Mesenchymal stem cell (in vitro differentiated cells and primary cell): ENCODE data around the gene SHANK2.

Experiments
- DNase-seq: peaks from one replicate; pipeline ENCODE4 v3.0.0-alpha.2; 2013
- H2AFZ ChIP-seq: one replicate; pipeline ENCODE4 v1.6.1; 2013; ENCODE audit warnings: low read depth, mild to moderate bottlenecking, control low read depth, inconsistent platforms, low read length, moderate library complexity
- H2AK5ac ChIP-seq: 2 replicates; pipeline ENCODE4 v1.6.1; 2013; ENCODE audit warnings: low read length, moderate library complexity, mild to moderate bottlenecking, inconsistent platforms; ENCODE audit not compliant: severe bottlenecking
- H2BK120ac ChIP-seq: one replicate; pipeline ENCODE4 v1.6.1; 2013; ENCODE audit warnings: low read depth, mild to moderate bottlenecking, inconsistent platforms, low read length, moderate library complexity
- H2BK12ac ChIP-seq, 2 experiments: one replicate each; pipeline ENCODE4 v1.6.1; 2013; ENCODE audit warnings: inconsistent platforms in 2 of 2, low read length in 2 of 2, mild to moderate bottlenecking in 2 of 2, moderate library complexity in 2 of 2, control low read depth in 1 of 2
- H2BK15ac ChIP-seq: one replicate; pipeline ENCODE4 v1.6.1; 2013; ENCODE audit warnings: mild to moderate bottlenecking, low read depth, inconsistent platforms; ENCODE audit not compliant: poor library complexity, severe bottlenecking
- H2BK5ac ChIP-seq: 2 replicates; pipeline ENCODE4 v1.6.1; 2013; ENCODE audit warnings: low read depth, mild to moderate bottlenecking, low read length, control low read depth, inconsistent platforms; ENCODE audit not compliant: poor library complexity, severe bottlenecking
- H3K14ac ChIP-seq, 2 experiments: one replicate each; pipeline ENCODE4 v1.6.1; 2013; ENCODE audit warnings: inconsistent platforms in 2 of 2, low read length in 2 of 2, control low read depth in 1 of 2, mild to moderate bottlenecking in 1 of 2, moderate library complexity in 1 of 2
- H3K18ac ChIP-seq, 2 experiments: one replicate each; pipeline ENCODE4 v1.6.1; 2013; ENCODE audit warnings: inconsistent platforms in 2 of 2, low read length in 2 of 2, control low read depth in 1 of 2, low read depth in 1 of 2, mild to moderate bottlenecking in 1 of 2
- H3K23ac ChIP-seq, 2 experiments: one replicate each; pipeline ENCODE4 v1.6.1; 2013; ENCODE audit warnings: inconsistent platforms in 2 of 2, low read length in 2 of 2, mild to moderate bottlenecking in 2 of 2, moderate library complexity in 2 of 2, control low read depth in 1 of 2
- H3K27ac ChIP-seq: 2 replicates; pipeline ENCODE4 v1.5.1; 2013; ENCODE audit warnings: mild to moderate bottlenecking, moderate library complexity, low read length, control low read depth, inconsistent platforms; ENCODE audit not compliant: poor library complexity, severe bottlenecking
- H3K27me3 ChIP-seq, 2 experiments: 2 replicates each; pipeline versions ENCODE4 v1.6.1 to v1.7.0; 2013; ENCODE audit warnings: low read length in 2 of 2, mild to moderate bottlenecking in 2 of 2, moderate library complexity in 2 of 2, control low read depth in 1 of 2, inconsistent platforms in 1 of 2; ENCODE audit not compliant: control insufficient read depth in 1 of 2, insufficient read depth in 1 of 2
- H3K36me3 ChIP-seq, 2 experiments: 2 replicates each; pipeline versions ENCODE4 v1.6.1 to v1.7.0; 2013; ENCODE audit warnings: low read length in 2 of 2, control low read depth in 1 of 2, inconsistent platforms in 1 of 2, low read depth in 1 of 2, mild to moderate bottlenecking in 1 of 2; ENCODE audit not compliant: insufficient read depth in 2 of 2, control insufficient read depth in 1 of 2
- H3K4ac ChIP-seq, 2 experiments: one replicate each; pipeline ENCODE4 v1.6.1; 2013; ENCODE audit warnings: inconsistent platforms in 2 of 2, low read length in 2 of 2, mild to moderate bottlenecking in 2 of 2, moderate library complexity in 2 of 2, control low read depth in 1 of 2, low read depth in 1 of 2
- H3K4me1 ChIP-seq: 2 replicates; pipeline ENCODE4 v1.6.1; 2013; ENCODE audit warnings: low read depth, low read length, control low read depth; ENCODE audit not compliant: control insufficient read depth, insufficient read depth
- H3K4me2 ChIP-seq: 2 replicates; pipeline ENCODE4 v1.6.1; 2013; ENCODE audit warnings: low read length, mild to moderate bottlenecking, inconsistent platforms; ENCODE audit not compliant: poor library complexity, severe bottlenecking
- H3K4me3 ChIP-seq, 2 experiments: 2 replicates each; pipeline versions ENCODE4 v1.5.1 to v1.7.0; 2013; ENCODE audit warnings: low read length in 2 of 2, mild to moderate bottlenecking in 2 of 2, control low read depth in 1 of 2, low read depth in 1 of 2; ENCODE audit not compliant: insufficient read depth in 1 of 2
- H3K79me1 ChIP-seq: replicated peaks from 2 replicates; pipeline ENCODE4 v1.6.1; 2013; ENCODE audit warnings: mild to moderate bottlenecking, control low read depth, low read length, inconsistent platforms; ENCODE audit not compliant: poor library complexity, severe bottlenecking
- H3K9ac ChIP-seq: 2 replicates; pipeline ENCODE4 v1.7.0; 2013; ENCODE audit warnings: mild to moderate bottlenecking, low read length, moderate library complexity
- H3K9me3 ChIP-seq: 2 replicates; pipeline ENCODE4 v1.7.0; 2013; ENCODE audit warnings: mild to moderate bottlenecking, low read length; ENCODE audit not compliant: control insufficient read depth
- H4K8ac ChIP-seq: one replicate; pipeline ENCODE4 v1.6.1; 2013; ENCODE audit warnings: inconsistent platforms, mild to moderate bottlenecking, low read length, moderate library complexity
- H4K91ac ChIP-seq: one replicate; pipeline ENCODE4 v1.6.1; 2013; ENCODE audit warnings: mild to moderate bottlenecking, low read length, inconsistent platforms
- WGBS: methylation state at CpG from one replicate; pipeline ENCODE4 v1.1.7; 2013; ENCODE audit warnings: mixed read lengths; 5-methylcytosine and 5-hydroxymethylcytosine counted together

SHANK2 gene

GRCh38 chr11:71282581-71283351 is 30.4 kb upstream of the SHANK2 start:
- H3K4ac ChIP-seq = no peak overlapping the region
- WGBS = 77% methylated on average over 15 of the region's 15 CpGs
- peaks cover 22% of the 10 kb centered on the region for H3K4me1 ChIP-seq
- H3K4me3 ChIP-seq = no peak overlapping the region
- no peak for DNase-seq
- H2AK5ac ChIP-seq = no peak overlapping the region
- H3K9ac ChIP-seq = no peak overlapping the region
- H3K79me1 ChIP-seq = no peaks in the 10 kb centered on the region
- H3K18ac ChIP-seq = no peak overlapping the region
- H2BK15ac ChIP-seq = no peak overlapping the region
- H4K91ac ChIP-seq = no peak overlapping the region
- no peak overlapping the region for H2BK120ac ChIP-seq
- no peaks in the 10 kb centered on the region for H3K36me3 ChIP-seq
- no peak overlapping the region for H3K23ac ChIP-seq
- H3K27me3 ChIP-seq = peaks cover 0 to 46% of the 10 kb centered on the region in 2 experiments
- H3K4me2 ChIP-seq = no peak overlapping the region
- H2BK5ac ChIP-seq = no peak overlapping the region
- no peak overlapping the region for H2BK12ac ChIP-seq
- H2AFZ ChIP-seq = no peak overlapping the region
- H3K14ac ChIP-seq = no peak overlapping the region
- no peak overlapping the region for H3K27ac ChIP-seq
- H4K8ac ChIP-seq = no peak overlapping the region
- H3K9me3 ChIP-seq = no peaks in the 10 kb centered on the region

- Histone ChIP-seq H3K4ac (no peak overlapping the region), H3K27ac (no peak overlapping the region), H3K36me3 (no peaks in the 10 kb centered on the region), H4K91ac (no peak overlapping the region), H3K9me3 (no peaks in the 10 kb centered on the region), H2AFZ (no peak overlapping the region), H2BK15ac (no peak overlapping the region), H3K27me3 (peaks cover 0 to 49% of the 10 kb centered on the region in 2 experiments), H3K79me1 (no peaks in the 10 kb centered on the region), H2AK5ac (no peak overlapping the region), H2BK5ac (no peak overlapping the region), H3K9ac (no peak overlapping the region), H4K8ac (no peak overlapping the region), H3K18ac (no peak overlapping the region), H2BK120ac (no peak overlapping the region), H3K23ac (no peak overlapping the region), H3K4me3 (no peak overlapping the region), H2BK12ac (no peak overlapping the region), H3K14ac (no peak overlapping the region), H3K4me1 (peaks cover 17% of the 10 kb centered on the region), H3K4me2 (no peak overlapping the region)
- 89% methylated on average over 7 of the region's 7 CpGs for WGBS
- no peak for DNase-seq
Observed at GRCh38 chr11:71281831-71282230, 29.5 kb upstream of the SHANK2 start.

- 83% methylated on average over 3 of the region's 3 CpGs for WGBS
Observed at GRCh38 chr11:71281204-71281603, 28.8 kb upstream of the SHANK2 start.

GRCh38 chr11:71279916-71280645 is 27.7 kb upstream of the SHANK2 start:
- no peaks in the 10 kb centered on the region for H3K79me1 ChIP-seq
- no peak overlapping the region for H3K23ac ChIP-seq
- no peak for DNase-seq
- no peak overlapping the region for H2AFZ ChIP-seq
- H3K4ac ChIP-seq = no peak overlapping the region
- WGBS = 79% methylated on average over 14 of the region's 14 CpGs
- no peak overlapping the region for H3K9ac ChIP-seq
- no peak overlapping the region for H4K8ac ChIP-seq
- no peak overlapping the region for H2BK5ac ChIP-seq
- H3K36me3 ChIP-seq = no peaks in the 10 kb centered on the region
- H3K14ac ChIP-seq = no peak overlapping the region
- no peak overlapping the region for H3K4me3 ChIP-seq
- no peak overlapping the region for H3K18ac ChIP-seq
- no peaks in the 10 kb centered on the region for H3K9me3 ChIP-seq
- no peak overlapping the region for H4K91ac ChIP-seq
- H2BK15ac ChIP-seq = no peak overlapping the region
- peaks cover 0 to 56% of the 10 kb centered on the region in 2 experiments for H3K27me3 ChIP-seq
- no peak overlapping the region for H2AK5ac ChIP-seq
- peaks cover 13% of the 10 kb centered on the region for H3K4me1 ChIP-seq
- no peak overlapping the region for H2BK12ac ChIP-seq
- no peak overlapping the region for H2BK120ac ChIP-seq
- H3K27ac ChIP-seq = no peak overlapping the region
- H3K4me2 ChIP-seq = no peak overlapping the region

More at GRCh38 chr11:71281204-71281603, 28.8 kb upstream of the SHANK2 start:
- Histone ChIP-seq H3K27ac (no peak overlapping the region), H3K36me3 (no peaks in the 10 kb centered on the region), H3K79me1 (no peaks in the 10 kb centered on the region), H2BK15ac (no peak overlapping the region), H3K4me3 (no peak overlapping the region), H2BK12ac (no peak overlapping the region), H3K4ac (no peak overlapping the region), H2AFZ (no peak overlapping the region), H3K18ac (no peak overlapping the region), H3K23ac (no peak overlapping the region), H3K27me3 (peaks cover 0 to 50% of the 10 kb centered on the region in 2 experiments), H2BK5ac (no peak overlapping the region), H3K4me1 (peaks cover 13% of the 10 kb centered on the region), H4K91ac (no peak overlapping the region), H3K14ac (no peak overlapping the region), H2AK5ac (no peak overlapping the region), H4K8ac (no peak overlapping the region), H3K9me3 (no peaks in the 10 kb centered on the region), H2BK120ac (no peak overlapping the region), H3K9ac (no peak overlapping the region), H3K4me2 (no peak overlapping the region)
- no peak for DNase-seq
